Stimulated activated CD4-positive, alpha-beta T cell treated with anti-CD3 and anti-CD28 coated beads, Interleukin-2, amount 100 ng/mL, for 4 hours (primary cell): ENCODE data around the gene SPCS3.

Experiments used
- DNase-seq: peaks from one replicate; pipeline ENCODE4 v3.0.0-alpha.2; 2020; ENCODE audit warnings: low read depth

The SPCS3 gene

GRCh38 chr4:176350671-176351070, 30.9 kb downstream of the SPCS3 start:
- no peak for DNase-seq

GRCh38 chr4:176354884-176355283, 35.1 kb downstream of the SPCS3 start:
- DNase-seq: no peak

GRCh38 chr4:176357359-176358082, 37.8 kb downstream of the SPCS3 start:
- DNase-seq: no peak

- DNase-seq: no peak
These were observed 38.3 kb downstream of the SPCS3 start for GRCh38 chr4:176358083-176358469.

- no peak for DNase-seq
These were observed 39.8 kb downstream of the SPCS3 start for GRCh38 chr4:176359590-176359989.

- DNase-seq: no peak
These were observed 40.7 kb downstream of the SPCS3 start for GRCh38 chr4:176360446-176360845.

GRCh38 chr4:176363072-176363471, 43.3 kb downstream of the SPCS3 start:
- no peak for DNase-seq

- no peak for DNase-seq
These were observed 48.2 kb downstream of the SPCS3 start for GRCh38 chr4:176367771-176368465.

- DNase-seq: no peak
These were observed 56.4 kb downstream of the SPCS3 start for GRCh38 chr4:176376032-176376614.

GRCh38 chr4:176377780-176378179, 58.0 kb downstream of the SPCS3 start:
- no peak for DNase-seq

GRCh38 chr4:176380352-176381157, 60.8 kb downstream of the SPCS3 start:
- no peak for DNase-seq
